GM18861 (cell line): ENCODE data around the gene NXT1.

ENCODE experiments used
- ATAC-seq: cut with Tn5 transposase; IDR thresholded peaks from one replicate; pipeline ENCODE4 v1.9.1; 2021; ENCODE audit not compliant: unreplicated experiment

Gene NXT1

GRCh38 chr20:23386304-23387117, 35.9 kb downstream of the NXT1 start:
- no peak for ATAC-seq

GRCh38 chr20:23387118-23387443, 36.5 kb downstream of the NXT1 start:
- ATAC-seq, result no peak

GRCh38 chr20:23390091-23390774, 39.6 kb downstream of the NXT1 start:
- ATAC-seq, result no peak

GRCh38 chr20:23391707-23392310, 41.2 kb downstream of the NXT1 start:
- ATAC-seq, result peak; percentile 49

- no peak for ATAC-seq
Observed at GRCh38 chr20:23393996-23394775, 43.6 kb downstream of the NXT1 start.

- ATAC-seq, result no peak
Observed at GRCh38 chr20:23396950-23397627, 46.5 kb downstream of the NXT1 start.

- ATAC-seq, result no peak
Observed at GRCh38 chr20:23397961-23398360, 47.4 kb downstream of the NXT1 start.

GRCh38 chr20:23399568-23400241, 49.1 kb downstream of the NXT1 start:
- ATAC-seq, result peak; percentile 87

GRCh38 chr20:23401051-23401450, 50.5 kb downstream of the NXT1 start:
- ATAC-seq, result no peak

- no peak for ATAC-seq
Observed at GRCh38 chr20:23403751-23404150, 53.2 kb downstream of the NXT1 start.

- no peak for ATAC-seq
Observed at GRCh38 chr20:23404196-23404595, 53.6 kb downstream of the NXT1 start.
